Heart left ventricle (tissue), 16 donors: ENCODE data around the gene LMO2. TPM values are rescaled to one million over a fixed set of nuclear protein-coding genes. Genes with fewer than 3 reads are reported as not detected.

ENCODE experiments used
- ATAC-seq, 4 donors: fragments of 200-7000 bp; cut with Tn5 transposase; one replicate each; pipeline ENCODE4 v1.9.1; 2020 to 2022; ENCODE audit warnings: moderate library complexity in 4 of 4, mild to moderate bottlenecking in 3 of 4, moderate number of reproducible peaks in 1 of 4
- DNase-seq, 5 donors: peaks; one replicate each; pipeline ENCODE4 v3.0.0-alpha.2; 2020
- H3K27ac ChIP-seq, 12 donors: fragments of 200-600 bp; sonication (generic) in 4 of 12; one replicate each; pipeline versions ENCODE4 v1.5.0 to v1.8.0; 2016 to 2022; ENCODE audit warnings: mild to moderate bottlenecking in 2 of 12
- H3K27me3 ChIP-seq, 9 donors: fragments of 200-600 bp; sonication (generic) in 2 of 9; one replicate each; pipeline versions ENCODE4 v1.5.1 to v1.8.0; 2016 to 2022; ENCODE audit warnings: mild to moderate bottlenecking in 3 of 9
- H3K36me3 ChIP-seq, 9 donors: fragments of 200-600 bp; sonication (generic) in 2 of 9; one replicate each; pipeline versions ENCODE4 v1.5.0 to v1.8.0; 2018 to 2022; ENCODE audit warnings: mild to moderate bottlenecking in 2 of 9
- H3K4me1 ChIP-seq, 12 donors: fragments of 200-600 bp; sonication (generic) in 4 of 12; one replicate each; pipeline versions ENCODE4 v1.5.0 to v1.8.0; 2016 to 2022; ENCODE audit warnings: mild to moderate bottlenecking in 3 of 12
- H3K4me3 ChIP-seq, 12 donors: fragments of 200-600 bp; sonication (generic) in 4 of 12; one replicate each; pipeline versions ENCODE4 v1.5.0 to v1.8.0; 2017 to 2022; ENCODE audit warnings: mild to moderate bottlenecking in 9 of 12, moderate library complexity in 4 of 12
- H3K9me3 ChIP-seq, 12 donors: fragments of 200-600 bp; sonication (generic) in 4 of 12; one replicate each; pipeline versions ENCODE4 v1.5.0 to v1.8.0; 2016 to 2022; ENCODE audit warnings: mild to moderate bottlenecking in 1 of 12
- POLR2A ChIP-seq, 2 donors: fragments of 450-650 bp; IDR thresholded peaks; one replicate each; pipeline ENCODE4 v1.6.1; 2017; ENCODE audit warnings: antibody characterized with exemption in 2 of 2, mild to moderate bottlenecking in 2 of 2, moderate library complexity in 2 of 2
- WGBS, 4 donors: extraction: QIAGEN DNeasy Blood & Tissue Kit in 2 of 4; methylation state at CpG; one replicate each; pipeline versions ENCODE4 v1.1.5 to v1.1.7; 2013 to 2018; 5-methylcytosine and 5-hydroxymethylcytosine counted together
- intact Hi-C, 10 donors: fragments of 100-400 bp; cut with DNase I; formaldehyde crosslinking; loops; one replicate each; pipeline versions ENCODE4 v1.11.1 to v1.14.2; 2022
- polyA plus RNA-seq, 2 donors: library from polyadenylated mRNA; stranded (reverse); fragments of 200-250 nt; gene quantifications; one replicate each; pipeline ENCODE4 v1.2.3, GENCODE V29; 2013
- total RNA-seq, 9 donors: library from RNA; depleted of rRNA in 2 of 9; stranded (reverse); fragments of >200 nt in 2 of 9; fragmentation: NEBNext Ultra II Directional in 3 of 9; extraction: Animal tissue kit (Norgen Biotek cat#: 25700) in 3 of 9; gene quantifications; one replicate each; pipeline versions ENCODE4 v1.1.0 to v1.2.4, GENCODE V29; 2016 to 2023
- TF ChIP-seq, protein P1 (sequence below), 12 donors: fragments of 200-600 bp; sonication (generic) in 4 of 12; IDR thresholded peaks; one replicate each; pipeline versions ENCODE4 v1.5.0 to v1.8.0; 2018 to 2022; ENCODE audit warnings: antibody characterized with exemption in 12 of 12, mild to moderate bottlenecking in 5 of 12
- donor health status: ischemic (EF 13 %, LVEDD 7.1; RV severe dilation, severe dysfunction).
- donor health status: healthy with polysubstance abuse.
- donor health status: DM: no; HTN: yes; CAD: no.
- donor health status: DM: no; HTN: no; CAD: no.
- donor health status: ischemic (EF 25% LVEDD 6.9; RV normal size, moderate dysfunction).
- donor health status: ischemic (EF 25% LVEDD 5.7; RV mildly dilated, moderate dysfunction).
- donor health status: healthy.
- donor health status: DM: yes; HTN: yes; CAD: no.
- donor health status: ischemic (EF 35%, LVEDD 5.7; RV mildly dilated, moderate dysfunction).
- donor health status: nonischemic (EF 11% LVEDD 7.7; RV severe dilation, severe dysfunction).
- donor health status: DM: yes; HTN: yes; CAD: no.
- donor health status: PGD.
- donor health status: ischemic (EF 29% LVEDD 5.4; RV normal size, mild dysfunction).
- donor health status: nonischemic (EF 23%, LVEDD 6.1; RV moderate dilation, normal function).

Gene LMO2
- total and polyA plus RNA-seq, 11 donors = 4.5 to 29.6 (median 8.7) TPM

DNA sequence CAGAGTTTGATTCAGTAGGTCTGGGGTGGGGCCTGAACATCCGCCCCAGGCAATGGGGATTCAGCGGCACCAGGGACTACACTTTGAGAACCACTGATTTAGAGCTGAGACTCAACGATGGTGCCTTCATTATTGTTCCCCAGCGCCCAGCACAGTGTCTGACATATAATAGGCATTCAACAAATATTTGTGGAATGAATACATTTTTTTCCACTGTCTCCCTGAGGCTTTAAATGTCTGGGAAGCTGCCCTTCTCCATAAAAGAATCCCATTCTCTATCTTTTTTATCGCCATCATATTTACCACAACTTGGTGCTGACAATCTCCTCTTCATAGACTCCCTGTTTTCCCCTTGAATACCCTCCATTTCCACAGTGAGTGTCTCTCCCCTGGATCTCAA lies 23.6 kb upstream of the LMO2 start:
- ATAC-seq = no peak
- no peak for TF ChIP-seq POLR2A (IDR thresholded peaks at IDR 0.05)
- TF ChIP-seq, protein P1, sequence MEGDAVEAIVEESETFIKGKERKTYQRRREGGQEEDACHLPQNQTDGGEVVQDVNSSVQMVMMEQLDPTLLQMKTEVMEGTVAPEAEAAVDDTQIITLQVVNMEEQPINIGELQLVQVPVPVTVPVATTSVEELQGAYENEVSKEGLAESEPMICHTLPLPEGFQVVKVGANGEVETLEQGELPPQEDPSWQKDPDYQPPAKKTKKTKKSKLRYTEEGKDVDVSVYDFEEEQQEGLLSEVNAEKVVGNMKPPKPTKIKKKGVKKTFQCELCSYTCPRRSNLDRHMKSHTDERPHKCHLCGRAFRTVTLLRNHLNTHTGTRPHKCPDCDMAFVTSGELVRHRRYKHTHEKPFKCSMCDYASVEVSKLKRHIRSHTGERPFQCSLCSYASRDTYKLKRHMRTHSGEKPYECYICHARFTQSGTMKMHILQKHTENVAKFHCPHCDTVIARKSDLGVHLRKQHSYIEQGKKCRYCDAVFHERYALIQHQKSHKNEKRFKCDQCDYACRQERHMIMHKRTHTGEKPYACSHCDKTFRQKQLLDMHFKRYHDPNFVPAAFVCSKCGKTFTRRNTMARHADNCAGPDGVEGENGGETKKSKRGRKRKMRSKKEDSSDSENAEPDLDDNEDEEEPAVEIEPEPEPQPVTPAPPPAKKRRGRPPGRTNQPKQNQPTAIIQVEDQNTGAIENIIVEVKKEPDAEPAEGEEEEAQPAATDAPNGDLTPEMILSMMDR (IDR thresholded peaks at IDR 0.05) = no peak
- DNase-seq = no peak
- Histone ChIP-seq H3K4me1 (peaks cover 0 to 34% (median 0%) of the 10 kb centered on the region in 12 donors), H3K4me3 (no peak overlapping the region), H3K36me3 (no peaks in the 10 kb centered on the region), H3K27me3 (no peaks in the 10 kb centered on the region), H3K9me3 (peaks cover 0 to 11% (median 0%) of the 10 kb centered on the region in 12 donors), H3K27ac (no peak overlapping the region)
- intact Hi-C loops = no loop called here
- 69 to 87% (median 79%) methylated on average over 5 of the region's 5 CpGs for WGBS, 4 donors

DNA sequence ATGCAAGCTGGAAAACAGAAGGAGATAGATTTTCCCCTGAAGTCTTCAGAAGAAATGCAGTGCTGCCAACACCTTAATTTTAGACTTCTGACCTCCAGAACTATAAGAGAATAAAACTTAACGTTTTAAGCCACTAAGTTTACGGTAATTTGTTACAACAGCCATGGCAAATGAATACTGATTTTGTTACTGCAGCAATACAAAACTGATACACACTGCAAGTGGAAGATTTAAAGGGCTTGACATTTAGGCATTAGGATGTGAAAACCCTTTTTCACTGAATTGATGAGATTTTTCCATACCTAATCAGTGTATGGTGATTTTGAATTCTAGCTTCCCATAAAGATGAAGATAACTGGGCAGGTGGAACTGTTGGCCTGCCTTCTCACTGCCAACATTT lies 22.1 kb upstream of the LMO2 start:
- peaks cover 0 to 34% (median 0%) of the 10 kb centered on the region in 12 donors for H3K4me1 ChIP-seq
- ATAC-seq (no peak), DNase-seq (no peak)
- H3K27ac ChIP-seq = no peak overlapping the region
- 86 to 96% (median 91%) methylated on average over 2 of the region's 2 CpGs for WGBS, 4 donors
- intact Hi-C loops = no loop called here
- TF ChIP-seq POLR2A (IDR thresholded peaks at IDR 0.05) = no peak
- TF ChIP-seq, protein P1 (IDR thresholded peaks at IDR 0.05) = no peak
- H3K36me3 ChIP-seq = no peaks in the 10 kb centered on the region
- no peak overlapping the region for H3K4me3 ChIP-seq
- peaks cover 0 to 11% (median 0%) of the 10 kb centered on the region in 12 donors for H3K9me3 ChIP-seq
- no peaks in the 10 kb centered on the region for H3K27me3 ChIP-seq

DNA sequence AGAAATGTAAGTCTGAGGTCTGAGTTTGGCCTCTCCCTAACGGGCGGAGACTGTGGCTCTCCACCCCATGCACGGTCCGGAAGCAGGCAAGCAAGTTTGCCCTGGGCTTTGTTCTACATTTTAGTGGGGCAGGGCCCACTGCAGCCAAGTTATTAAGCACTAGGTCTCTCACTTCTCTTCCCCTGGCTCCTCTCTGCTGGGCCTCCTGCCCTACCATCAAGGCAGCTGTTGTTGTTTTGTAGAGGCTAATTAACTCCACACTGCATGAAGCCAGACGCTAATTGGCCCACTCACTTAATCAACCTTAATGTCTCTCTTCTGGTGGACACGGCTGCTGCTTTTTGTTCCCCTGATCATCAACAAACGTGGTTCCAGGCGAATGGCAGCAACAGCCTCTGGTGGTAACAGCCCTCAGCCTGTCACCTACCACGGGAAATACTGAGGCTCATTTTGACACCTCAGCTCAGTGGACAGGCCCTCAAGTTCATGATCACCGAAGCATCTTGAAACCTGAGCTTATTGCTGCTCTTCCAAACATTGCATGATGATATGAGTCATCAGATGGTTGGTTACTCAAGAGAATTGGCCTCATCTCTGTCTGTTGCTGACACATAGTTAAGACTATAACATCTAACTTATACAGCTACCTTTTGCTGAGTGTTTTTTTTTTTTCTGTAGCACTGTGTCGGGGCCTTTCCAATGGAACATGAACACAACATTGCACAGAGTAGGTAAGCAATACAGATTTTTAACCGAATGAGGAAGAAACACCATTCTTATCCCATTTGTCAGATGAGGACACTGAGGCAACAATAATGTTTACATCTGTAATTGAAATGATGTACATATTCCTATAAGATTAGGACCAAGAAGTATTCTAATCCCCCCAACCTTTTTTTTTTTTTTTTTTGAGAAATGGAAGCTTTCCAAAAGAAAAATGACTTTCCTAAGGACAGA lies 20.8 kb upstream of the LMO2 start:
- Histone ChIP-seq H3K36me3 (no peaks in the 10 kb centered on the region), H3K4me3 (no peak overlapping the region), H3K27me3 (peaks cover 0 to 2% (median 0%) of the 10 kb centered on the region in 9 donors), H3K4me1 (peaks cover 0 to 47% (median 0%) of the 10 kb centered on the region in 12 donors), H3K27ac (peak overlapping the region in 1 of 12 donors; percentile 76), H3K9me3 (peaks cover 0 to 11% (median 0%) of the 10 kb centered on the region in 12 donors)
- peak in 3 of 4 donors; percentile 51 to 68 (median 59) for ATAC-seq
- intact Hi-C loops = no loop called here
- DNase-seq = peak in 3 of 5 donors; percentile 35 to 51 (median 37)
- 63 to 75% (median 72%) methylated on average over 12 of the region's 12 CpGs for WGBS, 4 donors
- TF ChIP-seq, protein P1 (IDR thresholded peaks at IDR 0.05) = no peak
- TF ChIP-seq POLR2A (IDR thresholded peaks at IDR 0.05) = no peak

DNA sequence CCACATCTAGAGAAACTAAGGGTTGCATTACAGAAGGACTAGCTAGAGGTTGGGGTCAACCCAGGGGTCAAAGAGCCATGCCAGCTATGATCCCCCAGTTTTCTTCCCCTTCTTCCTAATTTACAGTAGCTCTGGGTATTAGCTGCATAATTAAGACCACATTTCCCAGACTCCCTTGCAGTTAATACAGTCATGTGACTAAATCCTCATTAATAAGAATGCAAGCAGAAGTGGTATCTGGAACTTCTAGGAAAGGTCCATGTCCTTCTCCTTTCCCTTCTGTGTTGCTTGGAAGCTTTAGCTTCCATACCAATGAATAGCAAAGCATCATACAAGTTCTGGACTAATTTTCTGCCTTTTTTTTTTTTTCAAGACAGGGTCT lies 19.1 kb upstream of the LMO2 start:
- Histone ChIP-seq H3K4me3 (no peak overlapping the region), H3K27ac (no peak overlapping the region), H3K4me1 (peaks cover 0 to 55% (median 0%) of the 10 kb centered on the region in 12 donors), H3K9me3 (peaks cover 0 to 11% (median 0%) of the 10 kb centered on the region in 12 donors), H3K36me3 (no peaks in the 10 kb centered on the region), H3K27me3 (peaks cover 0 to 2% (median 0%) of the 10 kb centered on the region in 9 donors)
- TF ChIP-seq, protein P1 (IDR thresholded peaks at IDR 0.05) = no peak
- TF ChIP-seq POLR2A (IDR thresholded peaks at IDR 0.05) = no peak
- ATAC-seq = no peak
- no peak for DNase-seq
- intact Hi-C loops = no loop called here
